Uterus (tissue), 4 donors: ENCODE results near the gene RIMS3. TPM values are rescaled to one million over a fixed set of nuclear protein-coding genes. Genes with fewer than 3 reads are reported as not detected.

Source experiments
- DNase-seq, 2 donors: peaks; one replicate each; pipeline ENCODE4 v3.0.0-alpha.2; 2019 to 2020
- H3K27ac ChIP-seq, 2 donors: fragments of 200-600 bp; sonication (generic); 1 replicate in 1 of 2; 2 replicates in 1 of 2; pipeline ENCODE4 v1.5.1; 2016 to 2018
- H3K27me3 ChIP-seq, 2 donors: fragments of 200-600 bp; sonication (generic); one replicate each; pipeline ENCODE4 v1.5.1; 2018 to 2019; ENCODE audit warnings: control low read depth in 1 of 2
- H3K36me3 ChIP-seq, 2 donors: fragments of 200-600 bp; sonication (generic); one replicate each; pipeline ENCODE4 v1.5.1; 2019; ENCODE audit warnings: control low read depth in 1 of 2
- H3K4me1 ChIP-seq, 2 donors: fragments of 200-600 bp; sonication (generic); one replicate each; pipeline ENCODE4 v1.5.1; 2018 to 2019; ENCODE audit warnings: control low read depth in 1 of 2
- H3K4me3 ChIP-seq, 2 donors: fragments of 200-600 bp; sonication (generic); 1 replicate in 1 of 2; 2 replicates in 1 of 2; pipeline ENCODE4 v1.5.1; 2018 to 2019; ENCODE audit warnings: mild to moderate bottlenecking in 1 of 2
- H3K9me3 ChIP-seq, 2 donors: fragments of 200-600 bp; sonication (generic); one replicate each; pipeline ENCODE4 v1.5.1; 2019; ENCODE audit warnings: control low read depth in 1 of 2
- POLR2A ChIP-seq, 2 donors: fragments of 450-650 bp; IDR thresholded peaks; one replicate each; pipeline ENCODE4 v1.6.1; 2016; ENCODE audit warnings: antibody characterized with exemption in 2 of 2, mild to moderate bottlenecking in 1 of 2, moderate library complexity in 1 of 2
- intact Hi-C: fragments of 100-400 bp; cut with DNase I; formaldehyde crosslinking; loops from one replicate; pipeline ENCODE4 v1.15.1; 2023; ENCODE audit warnings: low total_unique reads
- total RNA-seq, 4 donors: library from RNA; depleted of rRNA in 3 of 4; stranded (reverse); fragments of >200 nt in 3 of 4; gene quantifications; one replicate each; pipeline versions ENCODE4 v1.1.0 to v1.2.4, GENCODE V29; 2014 to 2023
- TF ChIP-seq, protein P1 (sequence below), 4 experiments: fragments of 200-600 bp in 2 of 4; fragments of 450-650 bp in 2 of 4; sonication (generic) in 2 of 4; IDR thresholded peaks; one replicate each; pipeline ENCODE4 v1.5.1; 2016 to 2019; ENCODE audit warnings: antibody characterized with exemption in 4 of 4, mild to moderate bottlenecking in 2 of 4, moderate library complexity in 1 of 4
- donor health status: DM: yes; HTN: yes; CAD: no.

RIMS3 gene
- total RNA-seq, 4 donors from 2014 or later: 1.8 to 14.0 (median 5.4) TPM

DNA sequence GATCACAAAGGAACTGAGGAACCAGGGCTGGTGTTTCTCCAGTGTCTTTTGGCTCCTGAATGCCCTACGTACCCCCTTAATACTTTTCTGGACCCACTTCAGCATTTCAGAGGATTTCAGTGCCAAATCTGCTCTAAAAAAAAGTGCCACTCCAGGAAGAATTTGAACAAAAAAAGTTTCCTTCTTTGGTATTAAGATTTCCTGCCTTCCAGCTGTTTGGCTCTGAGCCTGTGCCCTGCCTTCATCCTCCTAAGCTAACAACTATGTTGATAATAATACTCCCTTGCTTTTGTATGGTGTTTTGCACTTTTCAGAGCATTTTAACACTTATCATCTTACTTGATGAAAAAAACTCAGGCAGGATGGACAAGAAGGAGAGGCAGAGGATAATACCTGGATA lies 11.0 kb upstream of the RIMS3 start:
- Histone ChIP-seq H3K36me3 (no peaks in the 10 kb centered on the region), H3K27me3 (no peaks in the 10 kb centered on the region), H3K4me3 (no peak overlapping the region), H3K4me1 (no peaks in the 10 kb centered on the region), H3K27ac (no peak overlapping the region), H3K9me3 (no peaks in the 10 kb centered on the region)
- intact Hi-C loops: no loop called here
- TF ChIP-seq, protein P1, sequence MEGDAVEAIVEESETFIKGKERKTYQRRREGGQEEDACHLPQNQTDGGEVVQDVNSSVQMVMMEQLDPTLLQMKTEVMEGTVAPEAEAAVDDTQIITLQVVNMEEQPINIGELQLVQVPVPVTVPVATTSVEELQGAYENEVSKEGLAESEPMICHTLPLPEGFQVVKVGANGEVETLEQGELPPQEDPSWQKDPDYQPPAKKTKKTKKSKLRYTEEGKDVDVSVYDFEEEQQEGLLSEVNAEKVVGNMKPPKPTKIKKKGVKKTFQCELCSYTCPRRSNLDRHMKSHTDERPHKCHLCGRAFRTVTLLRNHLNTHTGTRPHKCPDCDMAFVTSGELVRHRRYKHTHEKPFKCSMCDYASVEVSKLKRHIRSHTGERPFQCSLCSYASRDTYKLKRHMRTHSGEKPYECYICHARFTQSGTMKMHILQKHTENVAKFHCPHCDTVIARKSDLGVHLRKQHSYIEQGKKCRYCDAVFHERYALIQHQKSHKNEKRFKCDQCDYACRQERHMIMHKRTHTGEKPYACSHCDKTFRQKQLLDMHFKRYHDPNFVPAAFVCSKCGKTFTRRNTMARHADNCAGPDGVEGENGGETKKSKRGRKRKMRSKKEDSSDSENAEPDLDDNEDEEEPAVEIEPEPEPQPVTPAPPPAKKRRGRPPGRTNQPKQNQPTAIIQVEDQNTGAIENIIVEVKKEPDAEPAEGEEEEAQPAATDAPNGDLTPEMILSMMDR (IDR thresholded peaks at IDR 0.05): no peak
- no peak for TF ChIP-seq POLR2A (IDR thresholded peaks at IDR 0.05)
- no peak for DNase-seq

DNA sequence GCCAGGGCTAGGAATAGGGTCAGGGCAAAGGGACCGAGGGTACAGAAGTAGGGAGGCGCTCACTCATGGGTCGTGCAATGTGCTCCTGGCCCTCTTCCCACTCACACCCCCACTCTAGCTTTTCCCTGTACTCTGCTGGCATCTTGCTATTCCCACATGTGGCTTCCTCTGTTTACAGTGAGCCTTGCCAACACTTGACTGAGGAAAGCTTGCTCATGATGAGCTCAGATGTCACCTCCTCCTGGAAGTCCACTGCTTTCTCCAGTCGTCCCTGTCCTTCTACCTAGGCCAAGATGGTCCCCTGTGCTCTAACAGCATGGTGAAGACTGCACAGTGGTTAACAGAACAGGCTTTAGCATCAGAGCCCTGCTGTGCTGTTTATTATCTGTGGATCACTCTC lies 8.0 kb upstream of the RIMS3 start:
- H3K27ac ChIP-seq: no peak overlapping the region
- no peak overlapping the region for H3K4me3 ChIP-seq
- no peaks in the 10 kb centered on the region for H3K9me3 ChIP-seq
- DNase-seq: no peak
- intact Hi-C loops: no loop called here
- no peaks in the 10 kb centered on the region for H3K36me3 ChIP-seq
- H3K4me1 ChIP-seq: no peaks in the 10 kb centered on the region
- TF ChIP-seq, protein P1 (IDR thresholded peaks at IDR 0.05): no peak
- TF ChIP-seq POLR2A (IDR thresholded peaks at IDR 0.05): no peak
- no peaks in the 10 kb centered on the region for H3K27me3 ChIP-seq

DNA sequence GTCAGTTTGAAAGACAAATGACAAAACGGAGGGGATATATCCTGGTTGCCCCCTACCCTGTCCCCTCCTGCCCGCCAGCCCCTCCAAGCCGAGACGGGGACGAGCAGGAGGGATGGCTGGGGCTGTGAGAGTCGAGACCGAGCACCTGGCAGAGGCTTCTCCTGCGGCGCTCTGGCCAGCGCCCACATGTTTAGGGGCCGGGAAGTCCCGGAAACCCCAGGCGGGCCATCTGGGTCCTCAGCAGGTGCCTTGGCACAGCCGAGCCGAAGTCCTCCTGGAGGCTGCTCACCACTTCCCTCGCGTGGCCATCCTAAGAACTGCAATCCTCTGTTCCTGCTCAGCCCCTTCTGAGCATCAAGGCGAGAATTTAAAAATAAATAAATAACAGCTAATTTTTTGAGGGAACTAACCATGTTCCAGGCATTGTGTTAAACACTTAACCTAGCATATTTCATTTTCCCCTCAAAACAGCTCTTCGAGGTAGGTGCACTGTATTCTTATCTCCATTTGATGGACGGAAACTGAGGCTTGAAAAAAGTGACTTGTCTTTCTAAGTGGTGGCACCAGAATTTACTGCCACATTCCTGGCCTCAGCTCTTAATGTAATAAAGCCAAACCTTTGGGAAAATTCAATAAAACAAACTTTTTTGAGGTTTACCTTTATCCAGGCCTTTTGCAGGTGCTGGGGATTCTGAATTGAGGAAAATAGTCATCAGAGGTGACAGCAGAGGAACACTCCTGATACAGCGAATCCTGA lies 3.5 kb upstream of the RIMS3 start:
- Histone ChIP-seq H3K27me3 (no peaks in the 10 kb centered on the region), H3K4me1 (no peaks in the 10 kb centered on the region), H3K4me3 (no peak overlapping the region), H3K27ac (no peak overlapping the region), H3K9me3 (no peaks in the 10 kb centered on the region), H3K36me3 (no peaks in the 10 kb centered on the region)
- intact Hi-C loops: no loop called here
- DNase-seq: peak; percentile 71 to 75
- TF ChIP-seq POLR2A (IDR thresholded peaks at IDR 0.05): no peak
- TF ChIP-seq, protein P1 (IDR thresholded peaks at IDR 0.05): peak; percentile 76 to 97 (median 82)

DNA sequence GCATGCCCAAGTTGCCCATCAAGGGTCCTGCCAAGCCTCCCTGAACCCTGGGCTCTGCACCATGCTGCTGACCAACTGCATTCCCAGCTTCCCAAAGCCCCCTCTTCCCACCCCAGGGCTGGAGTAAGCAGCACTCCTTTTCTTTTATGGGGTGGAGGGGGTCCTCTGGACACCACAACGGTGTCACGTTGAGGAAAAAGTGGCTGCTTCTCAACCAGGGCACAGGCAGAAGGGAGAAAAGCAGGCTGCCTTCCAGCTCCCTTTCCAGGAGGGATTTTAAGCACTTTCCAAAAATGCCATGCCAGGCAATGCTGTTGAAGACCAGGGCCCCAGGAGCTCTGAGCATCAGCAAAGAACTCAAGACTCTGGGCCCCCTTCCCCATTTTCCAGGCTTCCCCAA lies 691 bp downstream of the RIMS3 start:
- peak overlapping the region; percentile 26 to 74 for H3K4me3 ChIP-seq
- H3K27ac ChIP-seq: peak overlapping the region in 1 of 2 donors; percentile 73
- no peaks in the 10 kb centered on the region for H3K36me3 ChIP-seq
- intact Hi-C loops: no loop called here
- no peak for DNase-seq
- no peaks in the 10 kb centered on the region for H3K27me3 ChIP-seq
- no peaks in the 10 kb centered on the region for H3K4me1 ChIP-seq
- H3K9me3 ChIP-seq: no peaks in the 10 kb centered on the region
- no peak for TF ChIP-seq POLR2A (IDR thresholded peaks at IDR 0.05)
- TF ChIP-seq, protein P1 (IDR thresholded peaks at IDR 0.05): no peak

DNA sequence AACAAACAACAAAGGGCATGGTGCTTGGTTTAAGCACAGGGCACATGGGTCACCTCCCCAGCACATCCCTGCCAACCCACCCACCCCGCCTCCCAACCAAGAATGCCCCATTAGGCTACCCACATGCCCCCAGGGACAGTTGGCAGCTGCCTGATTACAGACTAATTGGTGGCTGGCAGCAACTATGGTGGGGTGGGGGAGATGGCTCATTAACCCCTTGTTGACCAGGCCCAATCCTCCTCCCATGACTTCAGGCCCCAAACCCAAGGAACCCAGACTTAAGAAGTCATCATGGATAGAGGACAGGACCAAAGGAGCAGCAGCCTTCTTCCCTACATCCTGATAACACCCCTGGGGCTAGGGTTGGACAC lies 1.3 kb downstream of the RIMS3 start:
- no peak for DNase-seq
- Histone ChIP-seq H3K9me3 (no peaks in the 10 kb centered on the region), H3K27me3 (no peaks in the 10 kb centered on the region), H3K4me1 (no peaks in the 10 kb centered on the region), H3K4me3 (no peak overlapping the region), H3K27ac (no peak overlapping the region), H3K36me3 (no peaks in the 10 kb centered on the region)
- intact Hi-C loops: no loop called here
- TF ChIP-seq, protein P1 (IDR thresholded peaks at IDR 0.05): no peak
- no peak for TF ChIP-seq POLR2A (IDR thresholded peaks at IDR 0.05)
